Measurements from ENCODE around the gene OR6C76.
"Not testable (repeated sequence)": the region's sequence is repeated elsewhere in the genome, so short reads cannot be mapped to it uniquely, and the experiment has no call there.

The OR6C76 gene

GRCh38 chr12:55425954-55426353 is at the start of gene OR6C76:
TSS of gene OR6C76 (plus strand) at chr12:55426254. CDS start at chr12:55426254, 0 bp downstream.
- DNase-seq (ENCODE audit: low read depth, low spot score), result no peak

- peak; percentile 0 for DNase-seq (ENCODE audit: low read depth, low spot score)
Measured at GRCh38 chr12:55385891-55386290, 40.2 kb upstream of the OR6C76 start.

- no peak for DNase-seq (ENCODE audit: low read depth, low spot score)
Measured at GRCh38 chr12:55392032-55392795, 33.8 kb upstream of the OR6C76 start.

GRCh38 chr12:55396326-55396725 is 29.7 kb upstream of the OR6C76 start:
- no peak for DNase-seq (ENCODE audit: low read depth, low spot score)

- no peak for DNase-seq (ENCODE audit: low read depth, low spot score)
Measured at GRCh38 chr12:55400229-55400628, 25.8 kb upstream of the OR6C76 start, which contains the start of gene OR6C65. TSS of gene OR6C65 (plus strand) at chr12:55400529. CDS start at chr12:55400529, 0 bp downstream.

GRCh38 chr12:55407866-55408265 is 18.2 kb upstream of the OR6C76 start:
- no peak for DNase-seq (ENCODE audit: low read depth, low spot score)

GRCh38 chr12:55409133-55409532 is 16.9 kb upstream of the OR6C76 start:
- DNase-seq (ENCODE audit: low read depth, low spot score), result not testable (repeated sequence)

- not testable (repeated sequence) for DNase-seq (ENCODE audit: low read depth, low spot score)
Measured at GRCh38 chr12:55412138-55412537, 13.9 kb upstream of the OR6C76 start.

- not testable (repeated sequence) for DNase-seq (ENCODE audit: low read depth, low spot score)
Measured at GRCh38 chr12:55413498-55414388, 12.3 kb upstream of the OR6C76 start.

GRCh38 chr12:55414396-55414823 is 11.6 kb upstream of the OR6C76 start:
- not testable (repeated sequence) for DNase-seq (ENCODE audit: low read depth, low spot score)

GRCh38 chr12:55414889-55415288 is 11.2 kb upstream of the OR6C76 start:
- DNase-seq (ENCODE audit: low read depth, low spot score), result not testable (repeated sequence)

GRCh38 chr12:55416961-55417360 is 9.1 kb upstream of the OR6C76 start:
- DNase-seq (ENCODE audit: low read depth, low spot score), result no peak

- DNase-seq (ENCODE audit: low read depth, low spot score), result no peak
Measured at GRCh38 chr12:55420307-55420962, 5.6 kb upstream of the OR6C76 start.

GRCh38 chr12:55428331-55429243 is 2.5 kb downstream of the OR6C76 start:
- no peak for DNase-seq (ENCODE audit: low read depth, low spot score)

GRCh38 chr12:55441233-55441632 is 15.2 kb downstream of the OR6C76 start:
- DNase-seq (ENCODE audit: low read depth, low spot score), result not testable (repeated sequence)

GRCh38 chr12:55443776-55444175 is 17.7 kb downstream of the OR6C76 start, which contains the start of gene OR6C2:
TSS of gene OR6C2 (plus strand) at chr12:55444076. CDS start at chr12:55452214, 8,138 bp downstream.
- no peak for DNase-seq (ENCODE audit: low read depth, low spot score)

GRCh38 chr12:55445357-55445756 is 19.3 kb downstream of the OR6C76 start:
- DNase-seq (ENCODE audit: low read depth, low spot score), result no peak

- DNase-seq (ENCODE audit: low read depth, low spot score), result no peak
Measured at GRCh38 chr12:55446326-55446725, 20.3 kb downstream of the OR6C76 start.

GRCh38 chr12:55448825-55449224 is 22.8 kb downstream of the OR6C76 start:
- no peak for DNase-seq (ENCODE audit: low read depth, low spot score)

GRCh38 chr12:55464926-55465325 is 38.9 kb downstream of the OR6C76 start:
- not testable (repeated sequence) for DNase-seq (ENCODE audit: low read depth, low spot score)

GRCh38 chr12:55467836-55468235 is 41.8 kb downstream of the OR6C76 start:
- DNase-seq (ENCODE audit: low read depth, low spot score), result no peak

Measured in iPS DF 19.7 (cell line).